ENCODE results near the gene SOS1. TPM values are rescaled to one million over a fixed set of nuclear protein-coding genes. Genes with fewer than 3 reads are reported as not detected.

The SOS1 gene
- total and polyA plus RNA-seq, 2 of the 13 experiments (the other 11 are each of a cell fraction or from before 2014, with no cell fraction given) = 20.8 to 60.4 TPM

DNA sequence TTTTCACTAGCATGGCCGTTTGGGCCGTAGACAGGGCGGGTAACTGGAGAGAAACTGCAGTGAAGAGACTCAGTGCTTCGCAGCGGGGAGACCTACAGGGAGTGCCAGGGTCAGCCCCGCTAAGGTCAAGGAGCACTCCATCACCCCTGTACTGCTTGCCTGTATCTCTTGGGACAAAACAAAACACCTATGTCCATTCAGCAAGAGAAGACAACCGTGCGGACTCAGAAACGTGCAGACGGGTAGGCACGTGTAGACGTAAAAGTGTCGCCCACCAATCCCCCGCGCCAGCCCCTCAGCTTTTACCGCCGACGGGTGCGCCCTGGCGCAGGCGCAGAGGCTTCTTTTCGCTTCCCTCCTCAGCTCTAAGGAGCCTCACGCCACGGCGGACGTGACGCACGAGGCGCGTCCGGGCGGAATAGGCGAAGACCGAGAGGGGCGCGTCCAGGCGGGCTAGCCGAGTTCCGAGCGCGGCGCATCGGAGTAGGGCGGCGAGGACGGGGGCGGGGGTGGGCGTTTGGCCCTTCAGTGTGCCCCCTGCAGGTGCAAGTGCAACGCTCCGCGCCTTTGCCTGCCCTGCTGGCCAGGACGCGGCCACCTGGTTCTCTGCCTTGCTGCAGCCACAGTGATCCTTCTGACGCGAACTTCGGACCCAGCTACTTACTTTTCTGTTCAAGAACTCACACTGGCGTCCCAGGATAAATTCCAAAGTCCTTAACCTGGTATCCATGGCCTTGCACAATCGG, 3.3 kb upstream of the SOS1 start (continued):
- no peak for TF ChIP-seq CSRNP2 (CRISPR knock-in tag; conservative IDR thresholded peaks at IDR 0.05; ENCODE audit: low read depth)
- peak; percentile 83 for TF ChIP-seq HOXA5 (CRISPR knock-in tag; IDR thresholded peaks at IDR 0.05)
- peak; percentile 94; the same call in 1 of the 2 replicates for TF ChIP-seq TSC22D2 (CRISPR knock-in tag; IDR thresholded peaks at IDR 0.05; ENCODE audit: borderline replicate concordance)
- peak; percentile 97; the same call in 1 of the 2 replicates for TF ChIP-seq DZIP1 (CRISPR knock-in tag; IDR thresholded peaks at IDR 0.05)
- TF ChIP-seq ZNF652 (CRISPR knock-in tag; IDR thresholded peaks at IDR 0.05; ENCODE audit: borderline replicate concordance, low read depth) = 0 out of 2 replicates have a peak, but pooled peaks have one; percentile 15
- TF ChIP-seq SP2 (CRISPR knock-in tag; IDR thresholded peaks at IDR 0.05) = peak; percentile 49; the same call in 1 of the 2 replicates
- TF ChIP-seq PATZ1 (CRISPR knock-in tag; IDR thresholded peaks at IDR 0.05) = peak; percentile 95
- peak; percentile 78; the same call in 1 of the 2 replicates for TF ChIP-seq ZNF124 (CRISPR knock-in tag; IDR thresholded peaks at IDR 0.05)
- TF ChIP-seq HNRNPH1 (optimal IDR thresholded peaks at IDR 0.05; ENCODE audit: low read depth, low read length) = no peak
- TF ChIP-seq, protein P1, sequence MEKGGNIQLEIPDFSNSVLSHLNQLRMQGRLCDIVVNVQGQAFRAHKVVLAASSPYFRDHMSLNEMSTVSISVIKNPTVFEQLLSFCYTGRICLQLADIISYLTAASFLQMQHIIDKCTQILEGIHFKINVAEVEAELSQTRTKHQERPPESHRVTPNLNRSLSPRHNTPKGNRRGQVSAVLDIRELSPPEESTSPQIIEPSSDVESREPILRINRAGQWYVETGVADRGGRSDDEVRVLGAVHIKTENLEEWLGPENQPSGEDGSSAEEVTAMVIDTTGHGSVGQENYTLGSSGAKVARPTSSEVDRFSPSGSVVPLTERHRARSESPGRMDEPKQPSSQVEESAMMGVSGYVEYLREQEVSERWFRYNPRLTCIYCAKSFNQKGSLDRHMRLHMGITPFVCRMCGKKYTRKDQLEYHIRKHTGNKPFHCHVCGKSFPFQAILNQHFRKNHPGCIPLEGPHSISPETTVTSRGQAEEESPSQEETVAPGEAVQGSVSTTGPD (CRISPR knock-in tag; IDR thresholded peaks at IDR 0.05) = no peak
- TF ChIP-seq ZNF776 (CRISPR knock-in tag; IDR thresholded peaks at IDR 0.05) = no peak; the same call in 1 of the 2 replicates
- no peak for TF ChIP-seq MLXIP (CRISPR knock-in tag; IDR thresholded peaks at IDR 0.05; ENCODE audit: borderline replicate concordance)
- TF ChIP-seq RBFOX2 (IDR thresholded peaks at IDR 0.05; ENCODE audit: low read depth, low read length) = peak; percentile 94
- TF ChIP-seq TRIM22 (IDR thresholded peaks at IDR 0.05) = no peak
- peak; percentile 26 for TF ChIP-seq CAMTA2 (CRISPR knock-in tag; IDR thresholded peaks at IDR 0.05; ENCODE audit: borderline replicate concordance)

Measured in HepG2 (cell line).